GM18511 (cell line): ENCODE measurements around the gene ANKHD1.
A peak's percentile ranks its signal among the peaks of the same experiment; 100 is the strongest.
"Not testable (repeated sequence)": the region's sequence is repeated elsewhere in the genome, so short reads cannot be mapped to it uniquely, and the experiment has no call there.

Experiments
- ATAC-seq: cut with Tn5 transposase; IDR thresholded peaks from one replicate; pipeline ENCODE4 v1.9.1; 2021; ENCODE audit warnings: mild to moderate bottlenecking, moderate library complexity; ENCODE audit not compliant: unreplicated experiment

The ANKHD1 gene

GRCh38 chr5:140563596-140563995 lies 162.0 kb downstream of the ANKHD1 start:
- no peak for ATAC-seq

- ATAC-seq, result peak; percentile 89
These were observed 162.8 kb downstream of the ANKHD1 start, which contains the start of the genes APBB3 and SLC35A4 for GRCh38 chr5:140564196-140565023. Gene APBB3 (minus strand): TSS chr5:140564598. CDS start chr5:140564245, 353 bp downstream. Gene SLC35A4 (plus strand): TSS chr5:140564828. CDS start chr5:140567170, 2,342 bp downstream.

- peak; percentile 4 for ATAC-seq
These were observed 163.6 kb downstream of the ANKHD1 start for GRCh38 chr5:140565024-140565779.

GRCh38 chr5:140565780-140566095 lies 164.1 kb downstream of the ANKHD1 start:
- no peak for ATAC-seq

- ATAC-seq, result no peak
These were observed 165.0 kb downstream of the ANKHD1 start for GRCh38 chr5:140566665-140567064.

GRCh38 chr5:140567136-140567818 lies 165.6 kb downstream of the ANKHD1 start:
- no peak for ATAC-seq

GRCh38 chr5:140567871-140568270 lies 166.2 kb downstream of the ANKHD1 start:
- no peak for ATAC-seq

- no peak for ATAC-seq
These were observed 166.9 kb downstream of the ANKHD1 start for GRCh38 chr5:140568443-140569063.

- peak; percentile 35 for ATAC-seq
These were observed 167.6 kb downstream of the ANKHD1 start for GRCh38 chr5:140569197-140569596.

- no peak for ATAC-seq
These were observed 168.4 kb downstream of the ANKHD1 start for GRCh38 chr5:140570058-140570457.

GRCh38 chr5:140570488-140570887 lies 168.9 kb downstream of the ANKHD1 start:
- ATAC-seq, result no peak

- no peak for ATAC-seq
These were observed 169.5 kb downstream of the ANKHD1 start for GRCh38 chr5:140571105-140571504.

- ATAC-seq, result no peak
These were observed 172.1 kb downstream of the ANKHD1 start for GRCh38 chr5:140573683-140574082.

- ATAC-seq, result no peak
These were observed 172.5 kb downstream of the ANKHD1 start for GRCh38 chr5:140574165-140574564.

- no peak for ATAC-seq
These were observed 173.7 kb downstream of the ANKHD1 start for GRCh38 chr5:140575309-140575708.

GRCh38 chr5:140576776-140577201 lies 175.2 kb downstream of the ANKHD1 start:
- no peak for ATAC-seq

GRCh38 chr5:140579188-140579747 lies 177.6 kb downstream of the ANKHD1 start:
- not testable (repeated sequence) for ATAC-seq

GRCh38 chr5:140587495-140587894 lies 185.9 kb downstream of the ANKHD1 start:
- ATAC-seq, result no peak

- ATAC-seq, result no peak
These were observed 186.9 kb downstream of the ANKHD1 start for GRCh38 chr5:140588311-140589070.
